HCT116 (cell line): ENCODE results near the gene NUDT4.
"Not testable (repeated sequence)": the region's sequence is repeated elsewhere in the genome, so short reads cannot be mapped to it uniquely, and the experiment has no call there.

Experiments used
- CEBPB ChIP-seq: IDR thresholded peaks from 2 replicates; pipeline ENCODE4 v1.6.1; 2012; ENCODE audit warnings: low read depth
- EZH2phosphoT487 ChIP-seq: fragments of 200-600 bp; IDR thresholded peaks from 2 replicates; pipeline ENCODE4 v1.6.1; 2018; ENCODE audit warnings: antibody characterized with exemption, borderline replicate concordance
- JUND ChIP-seq: IDR thresholded peaks from 2 replicates; pipeline ENCODE4 v1.6.1; 2012
- POLR2A ChIP-seq: IDR thresholded peaks from 2 replicates; pipeline ENCODE4 v1.7.0; 2011; ENCODE audit warnings: borderline replicate concordance; ENCODE audit not compliant: insufficient read depth, insufficient read length; ENCODE audit errors: extremely low read depth
- POLR2AphosphoS5 ChIP-seq: IDR thresholded peaks from 2 replicates; pipeline ENCODE4 v1.6.1; 2011; ENCODE audit warnings: mild to moderate bottlenecking, low read depth, low read length, moderate library complexity
- RAD21 ChIP-seq: IDR thresholded peaks from 2 replicates; pipeline ENCODE4 v1.6.1; 2012; ENCODE audit warnings: low read depth, mild to moderate bottlenecking
- SP1 ChIP-seq: IDR thresholded peaks from 2 replicates; pipeline ENCODE4 v1.6.1; 2012; ENCODE audit warnings: low read depth
- ZFX ChIP-seq: fragments of 450-650 bp; IDR thresholded peaks from 2 replicates; pipeline ENCODE4 v1.6.1; 2017
- ZNF274 ChIP-seq: fragments of 200-500 bp; sonication (Bioruptor generic); IDR thresholded peaks from 2 replicates; pipeline ENCODE4 v1.6.1; 2014; ENCODE audit warnings: mild to moderate bottlenecking, low read depth, low read length, inconsistent platforms
- TF ChIP-seq, protein P1 (sequence below), 3 experiments: fragments of 200-600 bp in 1 of 3; sonication (generic) in 1 of 3; IDR thresholded peaks in 2 of 3; conservative IDR thresholded peaks in 1 of 3; 2 replicates each; pipeline ENCODE4 v1.5.1; 2012 to 2017; ENCODE audit warnings: low read depth in 2 of 3, low read length in 2 of 3, antibody characterized with exemption in 1 of 3, borderline replicate concordance in 1 of 3, control low read depth in 1 of 3, mild to moderate bottlenecking in 1 of 3, mixed read lengths in 1 of 3, mixed run types in 1 of 3, moderate library complexity in 1 of 3; ENCODE audit not compliant: insufficient read depth in 1 of 3
- TF ChIP-seq, protein P2 (sequence below): IDR thresholded peaks from 2 replicates; pipeline ENCODE4 v1.6.1; 2012
- TF ChIP-seq, protein P3 (sequence below): IDR thresholded peaks from 2 replicates; pipeline ENCODE4 v1.6.1; 2012
- TF ChIP-seq, protein P4 (sequence below): IDR thresholded peaks from 2 replicates; pipeline ENCODE4 v1.6.1; 2012; ENCODE audit warnings: low read depth

DNA sequence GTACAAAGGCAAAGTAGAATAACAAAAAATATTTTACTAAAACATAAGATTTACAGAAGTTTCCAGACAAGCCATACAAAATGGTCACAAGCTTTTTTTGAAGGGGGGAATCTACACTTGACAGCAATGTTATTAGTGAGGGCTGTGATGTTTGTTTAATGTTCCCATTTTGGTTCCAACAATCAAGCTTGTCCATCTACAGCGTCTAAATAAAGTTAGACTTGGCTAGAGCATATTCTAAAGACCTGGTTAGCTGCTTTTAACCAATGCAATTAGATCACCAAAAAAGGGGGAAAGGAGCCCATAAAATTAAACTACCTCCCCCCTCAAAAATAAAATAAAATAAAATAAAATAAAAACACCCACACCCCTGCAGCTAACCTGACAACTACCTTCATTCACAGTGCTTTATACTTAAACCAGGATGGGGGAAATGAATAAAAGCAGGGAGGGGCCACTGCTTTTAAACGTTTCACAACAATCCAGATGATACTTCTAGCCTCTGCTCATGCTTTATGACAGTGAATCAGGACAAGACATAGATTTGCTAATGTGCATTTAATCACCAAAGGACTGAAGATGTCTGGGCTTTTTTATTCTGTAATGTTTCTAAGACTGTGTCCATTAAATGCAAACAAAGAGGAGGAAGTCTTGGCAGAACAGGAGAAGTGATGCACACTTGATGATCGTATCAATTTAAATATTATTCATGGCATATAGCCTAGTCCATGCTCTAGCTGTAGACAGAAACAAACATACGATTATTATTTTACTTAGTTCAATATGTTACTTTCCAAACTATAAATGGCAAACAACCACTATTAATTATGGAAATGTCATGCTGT is 31.8 kb downstream of the NUDT4 start:
- TF ChIP-seq, protein P1, sequence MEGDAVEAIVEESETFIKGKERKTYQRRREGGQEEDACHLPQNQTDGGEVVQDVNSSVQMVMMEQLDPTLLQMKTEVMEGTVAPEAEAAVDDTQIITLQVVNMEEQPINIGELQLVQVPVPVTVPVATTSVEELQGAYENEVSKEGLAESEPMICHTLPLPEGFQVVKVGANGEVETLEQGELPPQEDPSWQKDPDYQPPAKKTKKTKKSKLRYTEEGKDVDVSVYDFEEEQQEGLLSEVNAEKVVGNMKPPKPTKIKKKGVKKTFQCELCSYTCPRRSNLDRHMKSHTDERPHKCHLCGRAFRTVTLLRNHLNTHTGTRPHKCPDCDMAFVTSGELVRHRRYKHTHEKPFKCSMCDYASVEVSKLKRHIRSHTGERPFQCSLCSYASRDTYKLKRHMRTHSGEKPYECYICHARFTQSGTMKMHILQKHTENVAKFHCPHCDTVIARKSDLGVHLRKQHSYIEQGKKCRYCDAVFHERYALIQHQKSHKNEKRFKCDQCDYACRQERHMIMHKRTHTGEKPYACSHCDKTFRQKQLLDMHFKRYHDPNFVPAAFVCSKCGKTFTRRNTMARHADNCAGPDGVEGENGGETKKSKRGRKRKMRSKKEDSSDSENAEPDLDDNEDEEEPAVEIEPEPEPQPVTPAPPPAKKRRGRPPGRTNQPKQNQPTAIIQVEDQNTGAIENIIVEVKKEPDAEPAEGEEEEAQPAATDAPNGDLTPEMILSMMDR (IDR thresholded peaks at IDR 0.05 in 2 of 3, conservative IDR thresholded peaks at IDR 0.05 in 1 of 3; ENCODE audit: borderline replicate concordance in 1 of 3, insufficient read depth in 1 of 3, low read depth in 2 of 3, low read length in 2 of 3), result not testable (repeated sequence)
- not testable (repeated sequence) for TF ChIP-seq SP1, POLR2A, EZH2phosphoT487, ZFX, POLR2AphosphoS5, CEBPB, ZNF274, JUND, RAD21
- TF ChIP-seq, protein P2, sequence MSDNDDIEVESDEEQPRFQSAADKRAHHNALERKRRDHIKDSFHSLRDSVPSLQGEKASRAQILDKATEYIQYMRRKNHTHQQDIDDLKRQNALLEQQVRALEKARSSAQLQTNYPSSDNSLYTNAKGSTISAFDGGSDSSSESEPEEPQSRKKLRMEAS, result not testable (repeated sequence)
- TF ChIP-seq, protein P3, sequence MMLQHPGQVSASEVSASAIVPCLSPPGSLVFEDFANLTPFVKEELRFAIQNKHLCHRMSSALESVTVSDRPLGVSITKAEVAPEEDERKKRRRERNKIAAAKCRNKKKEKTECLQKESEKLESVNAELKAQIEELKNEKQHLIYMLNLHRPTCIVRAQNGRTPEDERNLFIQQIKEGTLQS, result not testable (repeated sequence)
- TF ChIP-seq, protein P4, sequence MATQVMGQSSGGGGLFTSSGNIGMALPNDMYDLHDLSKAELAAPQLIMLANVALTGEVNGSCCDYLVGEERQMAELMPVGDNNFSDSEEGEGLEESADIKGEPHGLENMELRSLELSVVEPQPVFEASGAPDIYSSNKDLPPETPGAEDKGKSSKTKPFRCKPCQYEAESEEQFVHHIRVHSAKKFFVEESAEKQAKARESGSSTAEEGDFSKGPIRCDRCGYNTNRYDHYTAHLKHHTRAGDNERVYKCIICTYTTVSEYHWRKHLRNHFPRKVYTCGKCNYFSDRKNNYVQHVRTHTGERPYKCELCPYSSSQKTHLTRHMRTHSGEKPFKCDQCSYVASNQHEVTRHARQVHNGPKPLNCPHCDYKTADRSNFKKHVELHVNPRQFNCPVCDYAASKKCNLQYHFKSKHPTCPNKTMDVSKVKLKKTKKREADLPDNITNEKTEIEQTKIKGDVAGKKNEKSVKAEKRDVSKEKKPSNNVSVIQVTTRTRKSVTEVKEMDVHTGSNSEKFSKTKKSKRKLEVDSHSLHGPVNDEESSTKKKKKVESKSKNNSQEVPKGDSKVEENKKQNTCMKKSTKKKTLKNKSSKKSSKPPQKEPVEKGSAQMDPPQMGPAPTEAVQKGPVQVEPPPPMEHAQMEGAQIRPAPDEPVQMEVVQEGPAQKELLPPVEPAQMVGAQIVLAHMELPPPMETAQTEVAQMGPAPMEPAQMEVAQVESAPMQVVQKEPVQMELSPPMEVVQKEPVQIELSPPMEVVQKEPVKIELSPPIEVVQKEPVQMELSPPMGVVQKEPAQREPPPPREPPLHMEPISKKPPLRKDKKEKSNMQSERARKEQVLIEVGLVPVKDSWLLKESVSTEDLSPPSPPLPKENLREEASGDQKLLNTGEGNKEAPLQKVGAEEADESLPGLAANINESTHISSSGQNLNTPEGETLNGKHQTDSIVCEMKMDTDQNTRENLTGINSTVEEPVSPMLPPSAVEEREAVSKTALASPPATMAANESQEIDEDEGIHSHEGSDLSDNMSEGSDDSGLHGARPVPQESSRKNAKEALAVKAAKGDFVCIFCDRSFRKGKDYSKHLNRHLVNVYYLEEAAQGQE, result not testable (repeated sequence)
